Esophagus squamous epithelium (tissue), 4 donors: ENCODE measurements around the gene SYT8.

Experiments used
- POLR2A ChIP-seq, 4 donors: fragments of 450-650 bp; IDR thresholded peaks; one replicate each; pipeline ENCODE4 v1.6.1; 2017; ENCODE audit warnings: antibody characterized with exemption in 4 of 4, mild to moderate bottlenecking in 4 of 4, moderate library complexity in 3 of 4
- TF ChIP-seq, protein P1 (sequence below), 6 experiments: fragments of 450-650 bp in 4 of 6; fragments of 200-600 bp in 2 of 6; sonication (generic) in 2 of 6; IDR thresholded peaks; one replicate each; pipeline ENCODE4 v1.5.1; 2016 to 2019; ENCODE audit warnings: antibody characterized with exemption in 6 of 6, mild to moderate bottlenecking in 4 of 6, moderate library complexity in 4 of 6

DNA sequence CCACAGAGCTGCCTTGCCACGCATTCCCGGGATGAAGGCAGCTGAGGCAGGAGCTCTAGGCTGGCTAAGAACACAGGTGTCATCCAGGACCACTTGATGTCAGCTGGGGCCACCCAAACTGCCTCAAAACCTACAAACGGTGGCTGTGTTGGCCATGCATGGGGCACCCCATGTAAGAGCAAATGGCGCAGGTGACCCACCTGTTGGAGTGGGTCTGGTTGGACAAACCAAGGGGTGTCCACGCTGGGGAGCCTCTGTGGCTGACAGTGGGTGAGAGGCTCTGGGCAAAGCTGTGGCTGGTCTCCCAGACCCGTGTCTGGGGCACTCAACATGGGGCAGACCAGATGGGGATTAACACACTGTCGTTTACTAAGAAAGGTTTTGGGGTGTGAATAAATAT lies 19.0 kb upstream of the SYT8 start:
- no peak for TF ChIP-seq POLR2A (IDR thresholded peaks at IDR 0.05)
- TF ChIP-seq, protein P1, sequence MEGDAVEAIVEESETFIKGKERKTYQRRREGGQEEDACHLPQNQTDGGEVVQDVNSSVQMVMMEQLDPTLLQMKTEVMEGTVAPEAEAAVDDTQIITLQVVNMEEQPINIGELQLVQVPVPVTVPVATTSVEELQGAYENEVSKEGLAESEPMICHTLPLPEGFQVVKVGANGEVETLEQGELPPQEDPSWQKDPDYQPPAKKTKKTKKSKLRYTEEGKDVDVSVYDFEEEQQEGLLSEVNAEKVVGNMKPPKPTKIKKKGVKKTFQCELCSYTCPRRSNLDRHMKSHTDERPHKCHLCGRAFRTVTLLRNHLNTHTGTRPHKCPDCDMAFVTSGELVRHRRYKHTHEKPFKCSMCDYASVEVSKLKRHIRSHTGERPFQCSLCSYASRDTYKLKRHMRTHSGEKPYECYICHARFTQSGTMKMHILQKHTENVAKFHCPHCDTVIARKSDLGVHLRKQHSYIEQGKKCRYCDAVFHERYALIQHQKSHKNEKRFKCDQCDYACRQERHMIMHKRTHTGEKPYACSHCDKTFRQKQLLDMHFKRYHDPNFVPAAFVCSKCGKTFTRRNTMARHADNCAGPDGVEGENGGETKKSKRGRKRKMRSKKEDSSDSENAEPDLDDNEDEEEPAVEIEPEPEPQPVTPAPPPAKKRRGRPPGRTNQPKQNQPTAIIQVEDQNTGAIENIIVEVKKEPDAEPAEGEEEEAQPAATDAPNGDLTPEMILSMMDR (IDR thresholded peaks at IDR 0.05) = no peak
